ENCODE measurements around the gene EN1.
A peak's percentile ranks its signal among the peaks of the same experiment; 100 is the strongest.

Gene EN1

GRCh38 chr2:118846953-118847761, at the start of gene EN1:
TSS of gene EN1 (minus strand) at chr2:118847648. CDS start at chr2:118847167, 481 bp downstream.
- DNase-seq = no peak

- DNase-seq = no peak
These were observed 45.7 kb upstream of the EN1 start for GRCh38 chr2:118893100-118893499.

- DNase-seq = no peak
These were observed 42.5 kb upstream of the EN1 start for GRCh38 chr2:118889995-118890394.

GRCh38 chr2:118883792-118884191, 36.3 kb upstream of the EN1 start:
- no peak for DNase-seq

- DNase-seq = peak; percentile 11 to 46 (median 36)
These were observed 35.4 kb upstream of the EN1 start for GRCh38 chr2:118882693-118883336.

- peak; percentile 20 to 48 (median 35) for DNase-seq
These were observed 34.2 kb upstream of the EN1 start for GRCh38 chr2:118881490-118882129.

- DNase-seq = no peak
These were observed 33.1 kb upstream of the EN1 start for GRCh38 chr2:118880501-118880900.

- no peak for DNase-seq
These were observed 31.2 kb upstream of the EN1 start for GRCh38 chr2:118878531-118879149.

- DNase-seq = no peak
These were observed 27.9 kb upstream of the EN1 start for GRCh38 chr2:118875318-118875717.

GRCh38 chr2:118874324-118874723, 26.9 kb upstream of the EN1 start:
- no peak for DNase-seq

GRCh38 chr2:118865106-118865505, 17.7 kb upstream of the EN1 start:
- DNase-seq = no peak

GRCh38 chr2:118864207-118864606, 16.8 kb upstream of the EN1 start:
- no peak for DNase-seq

- DNase-seq = no peak
These were observed 14.3 kb upstream of the EN1 start for GRCh38 chr2:118861731-118862130.

- no peak for DNase-seq
These were observed 13.8 kb upstream of the EN1 start for GRCh38 chr2:118861242-118861641.

- DNase-seq = no peak
These were observed 13.1 kb upstream of the EN1 start for GRCh38 chr2:118860506-118860905.

GRCh38 chr2:118859157-118859770, 11.8 kb upstream of the EN1 start:
- no peak for DNase-seq

GRCh38 chr2:118858485-118859156, 11.2 kb upstream of the EN1 start:
- DNase-seq = no peak

- no peak for DNase-seq
These were observed 10.4 kb upstream of the EN1 start for GRCh38 chr2:118857677-118858484.

GRCh38 chr2:118856978-118857676, 9.7 kb upstream of the EN1 start:
- DNase-seq = no peak

- no peak for DNase-seq
These were observed 9.0 kb upstream of the EN1 start for GRCh38 chr2:118856330-118856977.
